A673 (cell line): ENCODE measurements around the gene MAML2.

ENCODE experiments used
- EZH2 ChIP-seq: fragments of 200-600 bp; sonication (generic); IDR thresholded peaks from 2 replicates; pipeline ENCODE4 v1.6.1; 2017; ENCODE audit warnings: borderline replicate concordance, low read depth, mild to moderate bottlenecking, mixed read lengths, antibody characterized with exemption, low read length; ENCODE audit not compliant: poor library complexity, severe bottlenecking
- TF ChIP-seq, protein P1 (sequence below): fragments of 300-800, 200-600 bp; sonication (generic); conservative IDR thresholded peaks from 2 replicates; pipeline ENCODE4 v1.5.1; 2017; ENCODE audit warnings: low read depth, mild to moderate bottlenecking, antibody characterized with exemption, low read length, moderate library complexity, mixed read lengths

- TF ChIP-seq, protein P1, sequence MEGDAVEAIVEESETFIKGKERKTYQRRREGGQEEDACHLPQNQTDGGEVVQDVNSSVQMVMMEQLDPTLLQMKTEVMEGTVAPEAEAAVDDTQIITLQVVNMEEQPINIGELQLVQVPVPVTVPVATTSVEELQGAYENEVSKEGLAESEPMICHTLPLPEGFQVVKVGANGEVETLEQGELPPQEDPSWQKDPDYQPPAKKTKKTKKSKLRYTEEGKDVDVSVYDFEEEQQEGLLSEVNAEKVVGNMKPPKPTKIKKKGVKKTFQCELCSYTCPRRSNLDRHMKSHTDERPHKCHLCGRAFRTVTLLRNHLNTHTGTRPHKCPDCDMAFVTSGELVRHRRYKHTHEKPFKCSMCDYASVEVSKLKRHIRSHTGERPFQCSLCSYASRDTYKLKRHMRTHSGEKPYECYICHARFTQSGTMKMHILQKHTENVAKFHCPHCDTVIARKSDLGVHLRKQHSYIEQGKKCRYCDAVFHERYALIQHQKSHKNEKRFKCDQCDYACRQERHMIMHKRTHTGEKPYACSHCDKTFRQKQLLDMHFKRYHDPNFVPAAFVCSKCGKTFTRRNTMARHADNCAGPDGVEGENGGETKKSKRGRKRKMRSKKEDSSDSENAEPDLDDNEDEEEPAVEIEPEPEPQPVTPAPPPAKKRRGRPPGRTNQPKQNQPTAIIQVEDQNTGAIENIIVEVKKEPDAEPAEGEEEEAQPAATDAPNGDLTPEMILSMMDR: no peak
- TF ChIP-seq EZH2: no peak
These were observed 174.4 kb downstream of the MAML2 start for GRCh38 chr11:96168623-96169022.
